Lower leg skin (tissue), 4 donors: Measurements from ENCODE around the gene ZFP36L1. TPM values are rescaled to one million over a fixed set of nuclear protein-coding genes. Genes with fewer than 3 reads are reported as not detected.
A peak's percentile ranks its signal among the peaks of the same experiment; 100 is the strongest.

Experiments
- DNase-seq, 2 donors: peaks; one replicate each; pipeline ENCODE4 v3.0.0-alpha.2; 2019; ENCODE audit warnings: low spot score in 2 of 2
- H3K4me3 ChIP-seq: fragments of 200-600 bp; sonication (generic); 2 replicates; pipeline ENCODE4 v1.5.1; 2017; ENCODE audit warnings: mild to moderate bottlenecking, low read depth; ENCODE audit not compliant: poor library complexity, severe bottlenecking
- CTCF ChIP-seq, 3 donors: fragments of 450-650 bp; IDR thresholded peaks; one replicate each; pipeline ENCODE4 v1.5.1; 2016; ENCODE audit warnings: antibody characterized with exemption in 3 of 3, mild to moderate bottlenecking in 3 of 3, moderate library complexity in 2 of 3
- POLR2A ChIP-seq, 2 donors: fragments of 450-650 bp; IDR thresholded peaks; one replicate each; pipeline ENCODE4 v1.6.1; 2016 to 2017; ENCODE audit warnings: antibody characterized with exemption in 2 of 2, mild to moderate bottlenecking in 1 of 2, moderate library complexity in 1 of 2
- WGBS, 2 donors: methylation state at CpG; one replicate each; pipeline ENCODE4 v1.1.5; 2018; 5-methylcytosine and 5-hydroxymethylcytosine counted together
- intact Hi-C: fragments of 100-400 bp; cut with DNase I; formaldehyde crosslinking; loops from one replicate; pipeline ENCODE4 v1.15.0; 2023; ENCODE audit warnings: low total_unique reads
- total RNA-seq, 4 donors: library from RNA; depleted of rRNA; stranded (reverse); fragments of >200 nt; gene quantifications; one replicate each; pipeline ENCODE4 v1.1.0, GENCODE V29; 2016

Gene ZFP36L1
- total RNA-seq, 4 donors from 2014 or later: 466 to 2,618 (median 922) TPM

GRCh38 chr14:68815298-68816182, 22.7 kb upstream of the ZFP36L1 start:
- no peak for DNase-seq
- 66 to 73% methylated on average over 16 of the region's 16 CpGs for WGBS, 2 donors
- TF ChIP-seq POLR2A (IDR thresholded peaks at IDR 0.05) (no peak), CTCF (IDR thresholded peaks at IDR 0.05) (no peak)
- intact Hi-C loops: loop anchor here (5.0 kb wide), 1 partner anchor 568 kb away; no protein-coding TSS in a partner anchor
- H3K4me3 ChIP-seq: no peak overlapping the region

- intact Hi-C loops: loop anchor here (5.0 kb wide), 1 partner anchor 567 kb away; no protein-coding TSS in a partner anchor
- WGBS, 2 donors: 8 to 10% methylated on average over 12 of the region's 12 CpGs
- no peak overlapping the region for H3K4me3 ChIP-seq
- DNase-seq: no peak
- TF ChIP-seq CTCF (IDR thresholded peaks at IDR 0.05): no peak
- TF ChIP-seq POLR2A (IDR thresholded peaks at IDR 0.05): no peak
Observed at GRCh38 chr14:68814539-68815297, 21.9 kb upstream of the ZFP36L1 start.

- WGBS, 2 donors: 26 to 45% methylated on average over 2 of the region's 2 CpGs
- TF ChIP-seq CTCF (IDR thresholded peaks at IDR 0.05): no peak
- no peak for TF ChIP-seq POLR2A (IDR thresholded peaks at IDR 0.05)
- H3K4me3 ChIP-seq: no peak overlapping the region
- no peak for DNase-seq
- intact Hi-C loops: no loop called here
Observed at GRCh38 chr14:68814238-68814538, 21.3 kb upstream of the ZFP36L1 start.

- intact Hi-C loops: no loop called here
- 64 to 76% methylated on average over 5 of the region's 5 CpGs for WGBS, 2 donors
- TF ChIP-seq CTCF (IDR thresholded peaks at IDR 0.05) (no peak), POLR2A (IDR thresholded peaks at IDR 0.05) (no peak)
- no peak overlapping the region for H3K4me3 ChIP-seq
- no peak for DNase-seq
Observed at GRCh38 chr14:68813318-68813838, 20.5 kb upstream of the ZFP36L1 start.

- intact Hi-C loops: no loop called here
- no peak for TF ChIP-seq CTCF (IDR thresholded peaks at IDR 0.05)
- TF ChIP-seq POLR2A (IDR thresholded peaks at IDR 0.05): no peak
- H3K4me3 ChIP-seq: no peak overlapping the region
- WGBS, 2 donors: 71 to 86% methylated on average over 8 to 10 of the region's 10 CpGs
- DNase-seq: peak in 1 of 2 donors; percentile 85
Observed at GRCh38 chr14:68811171-68811570, 18.3 kb upstream of the ZFP36L1 start.
